Measurements from ENCODE around the gene RAP1A.

RAP1A gene

GRCh38 chr1:111690306-111690617, 70.7 kb downstream of the RAP1A start:
- TF ChIP-seq EZH2phosphoT487 (IDR thresholded peaks at IDR 0.05; ENCODE audit: borderline replicate concordance) (no peak), CTCF (conservative IDR thresholded peaks at IDR 0.05; ENCODE audit: low read length) (no peak)

GRCh38 chr1:111691886-111692285, 72.3 kb downstream of the RAP1A start:
- H3K4me3 ChIP-seq (ENCODE audit: low read length, poor library complexity, severe bottlenecking), result no peak overlapping the region
- no peaks in the 10 kb centered on the region for H3K9me3 ChIP-seq (ENCODE audit: insufficient read depth, low read depth, low read length)
- no peaks in the 10 kb centered on the region for H3K9me2 ChIP-seq (replicated peaks; ENCODE audit: low read depth, low read length)
- H3K79me2 ChIP-seq (ENCODE audit: insufficient read depth, low read length), result peaks cover 37% of the 10 kb centered on the region
- no peak overlapping the region for H3K9ac ChIP-seq (ENCODE audit: low read depth, low read length, poor library complexity, severe bottlenecking)
- H3F3A ChIP-seq (ENCODE audit: low read depth), result no peaks in the 10 kb centered on the region
- peaks cover 58% of the 10 kb centered on the region for H3K36me3 ChIP-seq (ENCODE audit: insufficient read depth, low read length)
- H4K20me1 ChIP-seq (ENCODE audit: insufficient read depth, low read length, poor library complexity, severe bottlenecking), result peaks cover 14% of the 10 kb centered on the region
- H3K27me3 ChIP-seq (ENCODE audit: insufficient read depth, low read length, poor library complexity, severe bottlenecking), result no peaks in the 10 kb centered on the region
- H3K4me1 ChIP-seq (ENCODE audit: insufficient read depth, low read length, poor library complexity, severe bottlenecking), result no peaks in the 10 kb centered on the region
- TF ChIP-seq EZH2phosphoT487 (IDR thresholded peaks at IDR 0.05; ENCODE audit: borderline replicate concordance) (no peak), CTCF (conservative IDR thresholded peaks at IDR 0.05; ENCODE audit: low read length) (no peak)
- H2AFZ ChIP-seq (ENCODE audit: low read length), result no peak overlapping the region
- H3K4me2 ChIP-seq (ENCODE audit: low read depth, low read length, poor library complexity, severe bottlenecking), result no peak overlapping the region

More at GRCh38 chr1:111690306-111690617, 70.7 kb downstream of the RAP1A start:
- H3F3A ChIP-seq (ENCODE audit: low read depth), result no peaks in the 10 kb centered on the region
- no peaks in the 10 kb centered on the region for H3K9me2 ChIP-seq (replicated peaks; ENCODE audit: low read depth, low read length)
- H3K4me2 ChIP-seq (ENCODE audit: low read depth, low read length, poor library complexity, severe bottlenecking), result no peak overlapping the region
- H3K4me1 ChIP-seq (ENCODE audit: insufficient read depth, low read length, poor library complexity, severe bottlenecking), result no peaks in the 10 kb centered on the region
- H3K27me3 ChIP-seq (ENCODE audit: insufficient read depth, low read length, poor library complexity, severe bottlenecking), result no peaks in the 10 kb centered on the region
- H3K4me3 ChIP-seq (ENCODE audit: low read length, poor library complexity, severe bottlenecking), result no peak overlapping the region
- H2AFZ ChIP-seq (ENCODE audit: low read length), result no peak overlapping the region
- H4K20me1 ChIP-seq (ENCODE audit: insufficient read depth, low read length, poor library complexity, severe bottlenecking), result peaks cover 14% of the 10 kb centered on the region
- no peak overlapping the region for H3K9ac ChIP-seq (ENCODE audit: low read depth, low read length, poor library complexity, severe bottlenecking)
- no peaks in the 10 kb centered on the region for H3K9me3 ChIP-seq (ENCODE audit: insufficient read depth, low read depth, low read length)
- H3K36me3 ChIP-seq (ENCODE audit: insufficient read depth, low read length), result peaks cover 41% of the 10 kb centered on the region
- peaks cover 40% of the 10 kb centered on the region for H3K79me2 ChIP-seq (ENCODE audit: insufficient read depth, low read length)

- Histone ChIP-seq H3K4me1 (ENCODE audit: insufficient read depth, low read length, poor library complexity, severe bottlenecking) (no peaks in the 10 kb centered on the region), H3K36me3 (ENCODE audit: insufficient read depth, low read length) (peaks cover 97% of the 10 kb centered on the region), H3K9me2 (replicated peaks; ENCODE audit: low read depth, low read length) (no peaks in the 10 kb centered on the region), H3K4me2 (ENCODE audit: low read depth, low read length, poor library complexity, severe bottlenecking) (no peak overlapping the region), H3K4me3 (ENCODE audit: low read length, poor library complexity, severe bottlenecking) (no peak overlapping the region), H3K9me3 (ENCODE audit: insufficient read depth, low read depth, low read length) (no peaks in the 10 kb centered on the region), H3K9ac (ENCODE audit: low read depth, low read length, poor library complexity, severe bottlenecking) (no peak overlapping the region), H3K27me3 (ENCODE audit: insufficient read depth, low read length, poor library complexity, severe bottlenecking) (no peaks in the 10 kb centered on the region), H3K79me2 (ENCODE audit: insufficient read depth, low read length) (peaks cover 9% of the 10 kb centered on the region; the same call in 1 of the 2 replicates), H2AFZ (ENCODE audit: low read length) (no peak overlapping the region), H3F3A (ENCODE audit: low read depth) (no peaks in the 10 kb centered on the region), H4K20me1 (ENCODE audit: insufficient read depth, low read length, poor library complexity, severe bottlenecking) (peaks cover 8% of the 10 kb centered on the region)
- TF ChIP-seq CTCF (conservative IDR thresholded peaks at IDR 0.05; ENCODE audit: low read length) (no peak), EZH2phosphoT487 (IDR thresholded peaks at IDR 0.05; ENCODE audit: borderline replicate concordance) (no peak)
Measured at GRCh38 chr1:111695801-111696200, 76.2 kb downstream of the RAP1A start.
